ENCODE results near the gene SSBP4. TPM values are rescaled to one million over a fixed set of nuclear protein-coding genes. Genes with fewer than 3 reads are reported as not detected.

Gene SSBP4
- total RNA-seq, 1 donor from 2014 or later: 28.5 TPM

GRCh38 chr19:18423258-18424020 is 4.2 kb downstream of the SSBP4 start:
- H3K27me3 Mint-ChIP-seq: peaks cover 4% of the 10 kb centered on the region
- H3K4me1 Mint-ChIP-seq: peaks cover 48% of the 10 kb centered on the region
- CTCF ChIA-PET: interaction anchor here (1.4 kb wide), 1 partner anchor 10 kb away, joined by 5 read pairs; no protein-coding TSS in a partner anchor
- TF ChIP-seq CTCF (IDR thresholded peaks at IDR 0.05): no peak
- no peak for DNase-seq
- intact Hi-C loops (cut with micrococcal nuclease): no loop called here
- H3K36me3 Mint-ChIP-seq (ENCODE audit: low read depth): no peaks in the 10 kb centered on the region
- POLR2A ChIA-PET: interaction anchor here (0.6 kb wide), 1 partner anchor 401 kb away, joined by 4 read pairs; no protein-coding TSS in a partner anchor
- no peaks in the 10 kb centered on the region for H3K9me3 Mint-ChIP-seq
- ATAC-seq (ENCODE audit: low read depth): no peak
- H3K27ac Mint-ChIP-seq: no peak overlapping the region
- no peak overlapping the region for H3K4me3 Mint-ChIP-seq

DNA sequence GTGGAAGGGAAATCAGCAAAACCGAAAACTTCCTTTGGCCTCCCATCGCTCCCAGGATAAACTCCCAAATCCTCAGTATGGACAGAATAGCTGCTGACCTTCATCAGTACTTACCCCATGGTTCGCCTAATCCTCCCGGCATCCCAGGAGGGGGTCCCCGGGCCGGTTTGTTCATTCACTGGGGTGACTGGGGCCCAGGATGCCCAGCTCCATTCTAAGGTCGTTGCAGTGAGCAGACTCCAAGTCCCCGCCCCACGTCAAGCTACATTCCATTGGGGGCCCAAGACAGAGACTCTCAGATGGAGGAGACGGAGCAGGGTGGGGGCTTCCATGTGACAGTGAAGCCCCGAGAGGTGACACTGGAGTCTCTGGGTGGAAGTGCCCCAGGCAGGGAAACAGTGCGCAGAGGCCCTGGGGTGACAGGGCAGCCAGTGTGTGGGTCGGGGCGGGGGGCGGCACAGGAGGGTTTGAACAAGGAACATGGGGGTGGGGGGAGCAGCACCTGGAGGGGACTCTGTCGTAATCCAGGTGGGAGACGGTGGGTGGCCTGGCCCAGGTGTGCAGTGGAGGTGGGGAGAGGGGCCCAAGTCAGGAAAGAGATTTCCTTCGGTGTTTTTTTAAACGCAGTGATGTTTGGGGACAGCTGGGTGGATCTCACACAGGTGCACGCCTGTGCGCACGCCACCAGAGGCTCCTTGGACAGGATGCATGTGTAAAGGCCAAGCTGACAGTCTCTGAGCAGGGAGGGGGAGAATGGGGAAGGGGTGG is 5.1 kb downstream of the SSBP4 start:
- ATAC-seq (ENCODE audit: low read depth) (no peak), DNase-seq (no peak)
- intact Hi-C loops (cut with micrococcal nuclease): no loop called here
- no peaks in the 10 kb centered on the region for H3K27me3 Mint-ChIP-seq
- no peaks in the 10 kb centered on the region for H3K9me3 Mint-ChIP-seq
- POLR2A ChIA-PET: interaction anchor here (0.6 kb wide), 2 partner anchors 56 to 402 kb away, joined by 4 to 6 read pairs; no protein-coding TSS in a partner anchor
- no peaks in the 10 kb centered on the region for H3K36me3 Mint-ChIP-seq (ENCODE audit: low read depth)
- CTCF ChIA-PET: interaction anchor here (1.4 kb wide), 1 partner anchor 11 kb away, joined by 5 read pairs; no protein-coding TSS in a partner anchor
- peaks cover 42% of the 10 kb centered on the region for H3K4me1 Mint-ChIP-seq
- no peak for TF ChIP-seq CTCF (IDR thresholded peaks at IDR 0.05)
- H3K27ac Mint-ChIP-seq: no peak overlapping the region
- H3K4me3 Mint-ChIP-seq: no peak overlapping the region

- H3K27me3 Mint-ChIP-seq: no peaks in the 10 kb centered on the region
- H3K36me3 Mint-ChIP-seq (ENCODE audit: low read depth): no peaks in the 10 kb centered on the region
- no peak overlapping the region for H3K4me3 Mint-ChIP-seq
- ChIA-PET CTCF (interaction anchor here (0.6 kb wide), 1 partner anchor 595 kb away, joined by 3 read pairs; no protein-coding TSS in a partner anchor), POLR2A (interaction anchor here (0.6 to 1.5 kb wide), 2 partner anchors 9 to 56 kb away, joined by 4 to 6 read pairs; no protein-coding TSS in a partner anchor)
- H3K9me3 Mint-ChIP-seq: no peaks in the 10 kb centered on the region
- peaks cover 44% of the 10 kb centered on the region for H3K4me1 Mint-ChIP-seq
- TF ChIP-seq CTCF (IDR thresholded peaks at IDR 0.05): no peak
- DNase-seq (no peak), ATAC-seq (ENCODE audit: low read depth) (no peak)
- no peak overlapping the region for H3K27ac Mint-ChIP-seq
- intact Hi-C loops (cut with micrococcal nuclease): no loop called here
These were observed 5.8 kb downstream of the SSBP4 start for GRCh38 chr19:18424890-18425514.

DNA sequence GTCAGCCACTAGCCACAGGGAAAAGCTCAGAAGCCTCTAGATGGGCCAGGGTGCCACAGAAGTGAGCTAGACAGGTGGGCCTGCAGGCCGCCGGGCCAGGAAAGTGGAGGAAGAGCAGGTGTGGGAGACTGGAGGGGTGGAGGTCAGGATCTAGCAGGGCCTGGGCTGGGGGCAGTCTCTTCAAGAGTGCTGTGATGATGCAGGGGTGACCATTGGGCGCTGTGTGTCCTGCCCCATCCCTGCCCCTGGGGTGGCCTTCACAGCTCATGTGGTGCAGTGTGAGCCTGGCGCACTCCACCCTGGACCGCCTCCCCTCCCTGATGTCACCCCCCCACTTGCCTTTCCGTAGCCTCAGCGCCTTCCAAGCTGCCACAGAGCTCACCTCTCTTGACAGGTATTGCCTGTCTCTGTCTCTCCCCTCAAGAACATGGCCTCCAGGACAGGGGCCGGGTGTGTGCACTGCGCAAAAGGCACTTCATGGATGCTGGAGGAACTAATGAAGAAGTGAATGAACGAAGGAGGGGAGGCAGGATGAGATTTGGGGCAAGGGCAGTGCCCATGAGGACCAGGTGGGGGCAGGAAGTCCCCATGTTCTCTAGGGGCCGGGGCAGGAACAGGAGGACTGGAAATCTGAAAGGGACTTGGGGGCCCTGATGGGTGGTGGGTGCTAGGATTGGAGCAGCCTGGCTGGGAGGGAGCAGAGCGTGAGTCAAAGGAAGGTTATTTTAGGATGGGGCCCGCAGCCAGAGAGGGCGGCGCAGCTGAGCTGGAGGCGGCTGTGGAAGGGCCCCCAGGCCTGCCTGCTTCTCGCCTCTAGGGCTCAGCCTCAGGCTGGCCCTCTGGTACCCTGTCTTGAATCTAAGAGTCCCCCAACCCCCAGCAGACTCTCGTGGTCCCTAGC is 6.6 kb downstream of the SSBP4 start:
- TF ChIP-seq CTCF (IDR thresholded peaks at IDR 0.05): no peak
- ChIA-PET POLR2A (interaction anchor here (1.5 kb wide), 1 partner anchor 9 kb away, joined by 4 read pairs; no protein-coding TSS in a partner anchor), CTCF (interaction anchor here (0.6 kb wide), 1 partner anchor 594 kb away, joined by 3 read pairs; no protein-coding TSS in a partner anchor)
- Mint-ChIP-seq H3K27ac (peak overlapping the region; percentile 57), H3K9me3 (no peaks in the 10 kb centered on the region), H3K4me1 (peaks cover 41% of the 10 kb centered on the region), H3K36me3 (ENCODE audit: low read depth) (no peaks in the 10 kb centered on the region), H3K4me3 (no peak overlapping the region), H3K27me3 (no peaks in the 10 kb centered on the region)
- DNase-seq: no peak
- ATAC-seq (ENCODE audit: low read depth): no peak
- intact Hi-C loops (cut with micrococcal nuclease): no loop called here

Data from activated B cell treated with CpG ODN at 0.5 μM for 24 hours (primary cell).